Esophagus squamous epithelium (tissue), 4 donors: ENCODE measurements around the gene TEAD1.

Experiments
- CTCF ChIP-seq, 6 experiments: fragments of 450-650 bp in 4 of 6; fragments of 200-600 bp in 2 of 6; sonication (generic) in 2 of 6; IDR thresholded peaks; one replicate each; pipeline ENCODE4 v1.5.1; 2016 to 2019; ENCODE audit warnings: antibody characterized with exemption in 6 of 6, mild to moderate bottlenecking in 4 of 6, moderate library complexity in 4 of 6
- POLR2A ChIP-seq, 4 donors: fragments of 450-650 bp; IDR thresholded peaks; one replicate each; pipeline ENCODE4 v1.6.1; 2017; ENCODE audit warnings: antibody characterized with exemption in 4 of 4, mild to moderate bottlenecking in 4 of 4, moderate library complexity in 3 of 4

GRCh38 chr11:12674936-12675696 lies 895 bp downstream of the TEAD1 start:
- TF ChIP-seq POLR2A (IDR thresholded peaks at IDR 0.05) = no peak
- TF ChIP-seq CTCF (IDR thresholded peaks at IDR 0.05) = no peak
